Activated CD4-positive, alpha-beta T cell treated with anti-CD3 and anti-CD28 coated beads for 1 hour (primary cell): ENCODE results near the gene SHLD2.
"Not testable (repeated sequence)": the region's sequence is repeated elsewhere in the genome, so short reads cannot be mapped to it uniquely, and the experiment has no call there.

Experiments
- DNase-seq: peaks from one replicate; pipeline ENCODE4 v3.0.0-alpha.2; 2020

The SHLD2 gene

GRCh38 chr10:87216120-87216519 is 121.1 kb downstream of the SHLD2 start:
- DNase-seq = not testable (repeated sequence)

GRCh38 chr10:87219370-87219769 is 124.4 kb downstream of the SHLD2 start:
- DNase-seq = not testable (repeated sequence)

- DNase-seq = not testable (repeated sequence)
Measured at GRCh38 chr10:87222789-87223188, 127.8 kb downstream of the SHLD2 start.

- not testable (repeated sequence) for DNase-seq
Measured at GRCh38 chr10:87225148-87225547, 130.1 kb downstream of the SHLD2 start, which contains the start of gene NUTM2A. Gene NUTM2A (plus strand): TSS chr10:87225448. CDS start chr10:87225831, 383 bp downstream.

GRCh38 chr10:87228247-87228646 is 133.2 kb downstream of the SHLD2 start:
- DNase-seq = not testable (repeated sequence)

GRCh38 chr10:87229211-87229610 is 134.2 kb downstream of the SHLD2 start:
- not testable (repeated sequence) for DNase-seq

DNA sequence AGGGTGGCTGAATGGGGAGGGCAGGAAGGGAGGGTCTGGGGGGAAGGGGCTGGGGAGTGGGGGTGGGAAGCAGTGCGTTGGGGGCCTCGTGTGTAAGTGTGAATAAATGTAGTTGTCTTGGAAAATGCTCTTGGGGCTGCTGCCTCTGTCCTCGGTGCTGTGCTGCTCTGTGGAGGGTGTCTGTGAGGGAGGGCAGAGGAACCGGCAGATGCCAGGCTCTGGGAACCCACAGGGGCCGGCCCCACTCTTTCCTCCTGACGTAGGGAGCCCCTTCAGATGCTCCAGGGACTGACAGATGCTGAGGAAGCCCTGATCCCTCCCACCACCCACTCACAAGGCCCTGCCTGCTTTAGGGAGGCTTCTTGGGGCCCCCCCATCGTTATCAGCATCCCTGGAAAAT is 139.8 kb downstream of the SHLD2 start:
- not testable (repeated sequence) for DNase-seq

- DNase-seq = not testable (repeated sequence)
Measured at GRCh38 chr10:87237244-87237643, 142.2 kb downstream of the SHLD2 start.

DNA sequence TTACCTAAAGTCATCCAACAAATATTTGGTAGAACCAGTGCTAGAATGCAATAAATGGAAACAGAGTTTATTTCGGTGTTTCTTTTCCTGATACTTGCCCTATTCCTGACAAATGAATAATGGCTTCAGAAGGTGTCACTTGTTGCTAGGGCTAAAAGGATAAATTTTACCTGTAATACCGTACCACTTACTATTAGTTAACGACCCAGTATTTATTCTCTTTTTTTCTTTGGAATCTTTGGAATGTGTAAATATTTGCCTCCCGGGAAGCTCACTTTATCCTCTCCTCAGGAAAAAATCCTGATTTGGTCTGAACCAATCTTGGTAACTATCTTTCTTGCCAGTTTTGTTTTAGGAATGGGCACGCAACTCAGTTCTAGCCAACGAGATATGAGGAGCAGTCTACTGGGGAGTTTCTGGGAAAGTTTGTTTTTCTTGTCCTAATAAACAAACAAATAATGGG is 144.4 kb downstream of the SHLD2 start:
- not testable (repeated sequence) for DNase-seq
